Psoas muscle (tissue), 8 donors: ENCODE measurements around the gene DDX41. TPM values are rescaled to one million over a fixed set of nuclear protein-coding genes. Genes with fewer than 3 reads are reported as not detected.

Experiments used
- ATAC-seq, 4 donors: fragments of 200-7000 bp; cut with Tn5 transposase; one replicate each; pipeline ENCODE4 v1.9.1; 2020; ENCODE audit warnings: moderate library complexity in 3 of 4, mild to moderate bottlenecking in 2 of 4
- DNase-seq, 2 donors: peaks; one replicate each; pipeline ENCODE4 v3.0.0-alpha.2; 2020
- H3K27ac ChIP-seq: fragments of 200-600 bp; one replicate; pipeline ENCODE4 v1.8.0; 2022
- H3K27me3 ChIP-seq, 3 donors: fragments of 200-600 bp in 1 of 3; one replicate each; pipeline versions ENCODE4 v1.6.1 to v1.8.0; 2013 to 2022; ENCODE audit warnings: low read length in 2 of 3, mild to moderate bottlenecking in 2 of 3, moderate library complexity in 1 of 3; ENCODE audit not compliant: insufficient read depth in 3 of 3
- H3K36me3 ChIP-seq, 2 donors: fragments of 200-600 bp in 1 of 2; one replicate each; pipeline versions ENCODE4 v1.6.1 to v1.8.0; 2013 to 2022; ENCODE audit warnings: low read depth in 1 of 2, mild to moderate bottlenecking in 1 of 2, moderate library complexity in 1 of 2; ENCODE audit not compliant: insufficient read depth in 1 of 2
- H3K4me1 ChIP-seq: fragments of 200-600 bp; one replicate; pipeline ENCODE4 v1.8.0; 2022
- H3K4me3 ChIP-seq: fragments of 200-600 bp; one replicate; pipeline ENCODE4 v1.8.0; 2022; ENCODE audit warnings: mild to moderate bottlenecking
- H3K9me3 ChIP-seq: fragments of 200-600 bp; one replicate; pipeline ENCODE4 v1.8.0; 2022
- WGBS, 3 donors: extraction: QIAGEN DNeasy Blood & Tissue Kit; methylation state at CpG; one replicate each; pipeline versions ENCODE4 v1.1.6 to v1.1.7; 2013; 5-methylcytosine and 5-hydroxymethylcytosine counted together
- intact Hi-C, 2 donors: fragments of 100-400 bp; cut with DNase I; formaldehyde crosslinking; loops; one replicate each; pipeline versions ENCODE4 v1.11.0 to v1.14.2; 2022
- polyA plus RNA-seq, 3 donors: library from polyadenylated mRNA; stranded (reverse); fragments of 200-250 nt; gene quantifications; one replicate each; pipeline ENCODE4 v1.2.3, GENCODE V29; 2013
- total RNA-seq, 4 donors: library from RNA; stranded (reverse); fragmentation: NEBNext Ultra II Directional in 2 of 4; extraction: Animal tissue kit (Norgen Biotek cat#: 25700) in 2 of 4; gene quantifications; one replicate each; pipeline versions ENCODE4 v1.2.1 to v1.2.4, GENCODE V29; 2021 to 2023
- TF ChIP-seq, protein P1 (sequence below): fragments of 200-600 bp; IDR thresholded peaks from one replicate; pipeline ENCODE4 v1.8.0; 2022; ENCODE audit warnings: antibody characterized with exemption
- donor health status: healthy with polysubstance abuse.
- donor health status: DM: no; HTN: no; CAD: no; lungs with moderate emphysema.
- donor health status: Bipolar disorder and iron deficiency.
- donor health status: healthy.
- donor health status: DM: yes; HTN: yes; CAD: no.
- donor health status: DM: no; HTN: no; CAD: no.
- donor health status: DM: no; HTN: no; CAD: no.
- donor health status: DM: yes; HTN: yes; CAD: no.

DDX41 gene
- total and polyA plus RNA-seq, 7 donors: 37.2 to 71.6 (median 41.0) TPM

DNA sequence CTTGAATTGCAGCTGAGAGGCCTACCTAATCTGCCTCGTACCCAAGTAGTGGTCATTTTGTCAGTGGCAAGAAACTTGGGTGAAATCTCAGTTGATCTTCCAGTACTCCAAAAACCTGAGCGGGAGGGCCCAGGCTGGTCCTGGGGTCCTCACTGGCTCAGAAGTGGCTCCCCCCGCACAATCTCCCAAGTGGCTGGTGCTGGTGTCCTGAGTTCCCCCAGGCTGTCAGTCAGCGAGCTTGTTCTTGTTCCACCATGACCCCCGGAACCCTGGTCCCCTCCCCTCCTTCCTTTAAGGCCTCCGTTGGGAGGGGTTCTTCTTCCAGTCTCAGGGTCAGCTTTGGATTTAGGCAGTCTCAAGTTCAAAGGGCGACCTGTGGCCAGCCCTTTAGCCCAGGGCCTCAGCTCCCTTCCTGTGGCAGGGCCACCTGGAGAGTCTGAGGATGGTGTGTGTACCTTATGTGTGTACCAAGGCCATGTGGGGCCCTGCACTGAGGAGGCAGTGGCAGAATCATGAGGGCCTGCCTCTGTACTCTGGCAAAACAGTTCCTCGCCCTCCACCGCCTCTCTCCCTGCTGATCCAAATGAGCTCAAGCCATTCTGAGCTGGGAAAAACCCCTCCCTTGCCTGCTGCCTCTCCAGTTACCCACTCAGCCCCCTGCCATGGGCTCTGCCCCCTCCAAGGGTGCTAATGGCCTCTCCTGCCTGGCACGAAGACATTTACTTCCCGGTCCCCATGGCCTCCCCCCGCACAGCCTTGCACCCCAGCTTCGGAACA, 38.9 kb downstream of the DDX41 start:
- ATAC-seq (peak in 2 of 4 donors; percentile 0 to 2), DNase-seq (no peak)
- peaks cover 21% of the 10 kb centered on the region for H3K4me1 ChIP-seq
- H3K9me3 ChIP-seq: no peaks in the 10 kb centered on the region
- peaks cover 0 to 7% of the 10 kb centered on the region in 2 donors for H3K36me3 ChIP-seq
- intact Hi-C loops: no loop called here
- no peak overlapping the region for H3K4me3 ChIP-seq
- TF ChIP-seq, protein P1, sequence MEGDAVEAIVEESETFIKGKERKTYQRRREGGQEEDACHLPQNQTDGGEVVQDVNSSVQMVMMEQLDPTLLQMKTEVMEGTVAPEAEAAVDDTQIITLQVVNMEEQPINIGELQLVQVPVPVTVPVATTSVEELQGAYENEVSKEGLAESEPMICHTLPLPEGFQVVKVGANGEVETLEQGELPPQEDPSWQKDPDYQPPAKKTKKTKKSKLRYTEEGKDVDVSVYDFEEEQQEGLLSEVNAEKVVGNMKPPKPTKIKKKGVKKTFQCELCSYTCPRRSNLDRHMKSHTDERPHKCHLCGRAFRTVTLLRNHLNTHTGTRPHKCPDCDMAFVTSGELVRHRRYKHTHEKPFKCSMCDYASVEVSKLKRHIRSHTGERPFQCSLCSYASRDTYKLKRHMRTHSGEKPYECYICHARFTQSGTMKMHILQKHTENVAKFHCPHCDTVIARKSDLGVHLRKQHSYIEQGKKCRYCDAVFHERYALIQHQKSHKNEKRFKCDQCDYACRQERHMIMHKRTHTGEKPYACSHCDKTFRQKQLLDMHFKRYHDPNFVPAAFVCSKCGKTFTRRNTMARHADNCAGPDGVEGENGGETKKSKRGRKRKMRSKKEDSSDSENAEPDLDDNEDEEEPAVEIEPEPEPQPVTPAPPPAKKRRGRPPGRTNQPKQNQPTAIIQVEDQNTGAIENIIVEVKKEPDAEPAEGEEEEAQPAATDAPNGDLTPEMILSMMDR: no peak
- peak overlapping the region; percentile 80 for H3K27ac ChIP-seq
- no peaks in the 10 kb centered on the region for H3K27me3 ChIP-seq
- 92 to 95% (median 93%) methylated on average over 13 of the region's 13 CpGs for WGBS, 3 donors

DNA sequence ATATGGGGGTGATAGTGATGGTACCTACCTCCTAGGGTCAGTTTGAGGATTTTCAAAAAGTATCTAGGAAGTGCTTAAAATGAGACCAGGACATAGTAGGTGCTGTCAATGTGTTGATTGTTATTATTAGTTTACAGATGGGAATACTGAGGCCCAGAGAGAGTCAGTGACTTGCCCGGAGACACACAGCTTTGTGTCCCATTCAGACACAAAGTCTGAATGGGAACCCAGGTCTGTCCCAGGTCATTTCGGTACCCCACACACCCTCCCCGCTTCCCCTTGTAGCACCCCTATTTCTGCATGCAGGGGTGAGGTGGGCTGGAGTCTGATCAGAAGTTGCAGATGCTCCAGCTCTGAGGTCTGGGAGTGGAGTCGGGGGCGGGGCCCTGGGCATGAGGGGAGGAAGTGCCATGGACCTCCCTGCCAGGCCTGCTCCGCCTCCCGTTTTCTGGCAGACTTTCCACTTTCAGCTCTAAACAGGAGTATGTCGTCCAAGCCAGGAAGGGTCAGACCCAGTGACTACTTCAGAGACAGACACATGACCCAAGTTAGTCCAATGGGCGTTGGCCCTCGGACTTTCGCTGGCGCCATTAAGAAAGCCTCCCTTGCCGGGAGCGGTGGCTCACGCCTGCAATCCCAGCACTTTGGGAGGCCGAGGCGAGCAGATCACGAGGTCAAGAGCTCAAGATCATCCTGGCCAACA, 40.1 kb downstream of the DDX41 start:
- no peaks in the 10 kb centered on the region for H3K9me3 ChIP-seq
- H3K4me3 ChIP-seq: no peak overlapping the region
- TF ChIP-seq, protein P1: no peak
- intact Hi-C loops: no loop called here
- DNase-seq (peak in 1 of 2 donors; percentile 65), ATAC-seq (no peak)
- peaks cover 0 to 4% of the 10 kb centered on the region in 2 donors for H3K36me3 ChIP-seq
- no peaks in the 10 kb centered on the region for H3K27me3 ChIP-seq
- WGBS, 3 donors: 77 to 79% (median 77%) methylated on average over 18 of the region's 18 CpGs
- peaks cover 29% of the 10 kb centered on the region for H3K4me1 ChIP-seq
- H3K27ac ChIP-seq: no peak overlapping the region

DNA sequence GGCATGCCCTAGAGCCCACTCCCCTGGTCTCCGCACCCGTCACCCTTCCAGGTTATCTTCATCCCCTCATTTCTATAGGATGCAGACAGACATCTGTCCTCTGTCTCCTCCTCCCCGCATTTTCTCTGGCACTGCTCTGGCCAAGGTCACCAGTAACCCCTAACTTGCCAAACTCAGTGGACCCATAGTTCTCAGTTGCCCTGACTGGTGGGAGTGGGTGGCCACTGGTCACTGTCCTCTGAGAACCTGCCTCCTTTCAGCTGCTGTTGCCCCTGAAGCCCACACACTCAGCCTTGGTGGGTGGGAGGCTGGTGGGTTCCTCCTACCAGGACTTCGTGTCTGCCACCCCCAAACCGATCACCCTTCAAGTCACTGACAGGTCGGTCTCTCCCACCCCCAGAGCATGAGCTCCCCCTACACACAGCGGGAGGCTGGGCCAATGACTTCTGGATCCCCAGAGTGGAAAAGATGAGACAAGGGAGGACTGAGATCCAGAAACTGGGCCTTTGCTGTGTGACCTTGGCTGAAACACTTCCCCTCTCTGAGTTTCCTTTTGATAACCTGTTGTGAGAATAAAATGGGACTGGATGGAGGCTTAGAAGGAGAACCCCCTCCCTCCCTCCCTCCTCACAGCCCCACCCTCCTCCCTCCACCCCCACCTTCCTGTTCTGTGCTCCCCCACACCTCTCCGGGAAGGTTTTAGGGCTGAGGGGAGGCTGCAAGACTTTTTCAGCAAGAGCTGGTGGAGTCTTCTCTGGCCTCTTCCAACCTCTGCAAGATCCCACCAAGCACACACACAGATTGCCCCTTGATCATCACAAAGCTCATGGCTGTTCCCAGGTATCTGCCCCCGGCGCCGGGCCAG, 41.0 kb downstream of the DDX41 start:
- Histone ChIP-seq H3K9me3 (no peaks in the 10 kb centered on the region), H3K36me3 (no peaks in the 10 kb centered on the region), H3K27me3 (no peaks in the 10 kb centered on the region), H3K4me1 (peaks cover 29% of the 10 kb centered on the region), H3K27ac (no peak overlapping the region), H3K4me3 (no peak overlapping the region)
- TF ChIP-seq, protein P1: no peak
- ATAC-seq (no peak), DNase-seq (no peak)
- 72 to 74% (median 73%) methylated on average over 11 of the region's 11 CpGs for WGBS, 3 donors
- intact Hi-C loops: no loop called here

GRCh38 chr5:177474846-177475562, 41.8 kb downstream of the DDX41 start:
- no peaks in the 10 kb centered on the region for H3K9me3 ChIP-seq
- intact Hi-C loops: no loop called here
- H3K27ac ChIP-seq: no peak overlapping the region
- TF ChIP-seq, protein P1: no peak
- peaks cover 24% of the 10 kb centered on the region for H3K4me1 ChIP-seq
- no peaks in the 10 kb centered on the region for H3K36me3 ChIP-seq
- DNase-seq (no peak), ATAC-seq (no peak)
- H3K27me3 ChIP-seq: no peaks in the 10 kb centered on the region
- no peak overlapping the region for H3K4me3 ChIP-seq
- WGBS, 3 donors: 67 to 69% (median 69%) methylated on average over 3 to 4 of the region's 4 CpGs
